ENCODE results near the gene BTN1A1.

BTN1A1 gene

GRCh38 chr6:26477426-26477825 is 22.7 kb upstream of the BTN1A1 start:
- no peaks in the 10 kb centered on the region for H3K27me3 ChIP-seq (replicated peaks)
- H3K27ac ChIP-seq, result no peak overlapping the region
- in situ Hi-C loops (cut with HindIII; ENCODE audit: low pct_ligation_motif_present, low sequenced_read_pairs), result no loop called here
- no peaks in the 10 kb centered on the region for H3K36me3 ChIP-seq (replicated peaks)
- no peak overlapping the region for H3K4me3 ChIP-seq (ENCODE audit: low read depth, low read length)
- DNase-seq, result no peak
- no peak for TF ChIP-seq CTCF (IDR thresholded peaks at IDR 0.05; ENCODE audit: low read depth, low read length, missing control alignments)

GRCh38 chr6:26478100-26478984 is 21.8 kb upstream of the BTN1A1 start:
- no peak overlapping the region for H3K4me3 ChIP-seq (ENCODE audit: low read depth, low read length)
- in situ Hi-C loops (cut with HindIII; ENCODE audit: low pct_ligation_motif_present, low sequenced_read_pairs), result no loop called here
- H3K27me3 ChIP-seq (replicated peaks), result no peaks in the 10 kb centered on the region
- no peak overlapping the region for H3K27ac ChIP-seq
- DNase-seq, result no peak
- no peak for TF ChIP-seq CTCF (IDR thresholded peaks at IDR 0.05; ENCODE audit: low read depth, low read length, missing control alignments)
- no peaks in the 10 kb centered on the region for H3K36me3 ChIP-seq (replicated peaks)

DNA sequence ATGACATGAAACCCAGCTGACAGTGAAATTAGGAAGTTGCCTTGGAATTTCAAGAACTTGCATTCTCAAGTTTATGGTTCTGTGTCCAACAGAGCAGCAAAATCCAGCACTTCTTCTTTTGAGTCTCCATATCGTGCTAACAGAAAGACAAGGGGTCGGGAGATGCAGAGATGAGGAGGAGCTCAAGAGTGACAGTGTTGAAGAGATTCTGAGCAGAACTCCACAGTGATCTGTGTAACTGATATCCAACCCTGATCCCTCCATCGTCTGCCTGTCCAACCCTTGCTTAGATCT is 21.2 kb upstream of the BTN1A1 start:
- no peak overlapping the region for H3K4me3 ChIP-seq (ENCODE audit: low read depth, low read length)
- in situ Hi-C loops (cut with HindIII; ENCODE audit: low pct_ligation_motif_present, low sequenced_read_pairs), result no loop called here
- TF ChIP-seq CTCF (IDR thresholded peaks at IDR 0.05; ENCODE audit: low read depth, low read length, missing control alignments), result no peak
- H3K27ac ChIP-seq, result no peak overlapping the region
- no peaks in the 10 kb centered on the region for H3K36me3 ChIP-seq (replicated peaks)
- no peaks in the 10 kb centered on the region for H3K27me3 ChIP-seq (replicated peaks)
- no peak for DNase-seq

DNA sequence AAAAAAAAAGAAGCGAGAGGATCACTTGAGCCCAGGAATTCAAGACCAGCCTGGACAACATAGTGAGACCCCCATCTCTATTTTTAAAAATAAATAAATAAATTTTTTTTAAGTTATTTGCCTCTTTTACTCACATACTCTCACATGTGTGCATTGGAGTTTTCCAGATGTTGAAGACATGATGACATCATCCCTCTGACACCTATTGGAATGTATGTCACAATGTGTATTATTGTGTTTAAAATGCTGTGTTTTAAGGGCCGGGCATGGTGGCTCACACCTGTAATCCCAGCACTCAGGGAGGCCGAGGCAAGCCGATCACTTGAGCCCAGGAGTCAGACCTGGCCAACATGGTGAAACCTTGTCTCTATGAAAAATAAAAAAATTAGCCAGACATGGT is 17.8 kb upstream of the BTN1A1 start:
- Histone ChIP-seq H3K36me3 (replicated peaks) (no peaks in the 10 kb centered on the region), H3K27me3 (replicated peaks) (no peaks in the 10 kb centered on the region), H3K27ac (no peak overlapping the region), H3K4me3 (ENCODE audit: low read depth, low read length) (no peak overlapping the region)
- no peak for DNase-seq
- in situ Hi-C loops (cut with HindIII; ENCODE audit: low pct_ligation_motif_present, low sequenced_read_pairs), result no loop called here
- no peak for TF ChIP-seq CTCF (IDR thresholded peaks at IDR 0.05; ENCODE audit: low read depth, low read length, missing control alignments)

- TF ChIP-seq CTCF (IDR thresholded peaks at IDR 0.05; ENCODE audit: low read depth, low read length, missing control alignments), result no peak
- H3K36me3 ChIP-seq (replicated peaks), result no peaks in the 10 kb centered on the region
- H3K27me3 ChIP-seq (replicated peaks), result no peaks in the 10 kb centered on the region
- no peak for DNase-seq
- in situ Hi-C loops (cut with HindIII; ENCODE audit: low pct_ligation_motif_present, low sequenced_read_pairs), result no loop called here
- H3K27ac ChIP-seq, result no peak overlapping the region
- no peak overlapping the region for H3K4me3 ChIP-seq (ENCODE audit: low read depth, low read length)
Measured at GRCh38 chr6:26483727-26484126, 16.4 kb upstream of the BTN1A1 start.

GRCh38 chr6:26484161-26484560 is 15.9 kb upstream of the BTN1A1 start:
- TF ChIP-seq CTCF (IDR thresholded peaks at IDR 0.05; ENCODE audit: low read depth, low read length, missing control alignments), result no peak
- DNase-seq, result no peak
- no peak overlapping the region for H3K4me3 ChIP-seq (ENCODE audit: low read depth, low read length)
- H3K36me3 ChIP-seq (replicated peaks), result no peaks in the 10 kb centered on the region
- H3K27me3 ChIP-seq (replicated peaks), result no peaks in the 10 kb centered on the region
- in situ Hi-C loops (cut with HindIII; ENCODE audit: low pct_ligation_motif_present, low sequenced_read_pairs), result no loop called here
- no peak overlapping the region for H3K27ac ChIP-seq

Measured in brain microvascular endothelial cell (primary cell).